Astrocyte (in vitro differentiated cells and primary cell): ENCODE data around the gene ZNF154.

Source experiments
- EZH2 ChIP-seq: IDR thresholded peaks from 2 replicates; pipeline ENCODE4 v1.6.1; 2012; ENCODE audit warnings: mild to moderate bottlenecking, low read length, inconsistent platforms; ENCODE audit not compliant: insufficient read depth
- TF ChIP-seq, protein P1 (sequence below): IDR thresholded peaks from 2 replicates; pipeline ENCODE4 v1.5.1; 2011; ENCODE audit warnings: low read depth, mild to moderate bottlenecking, inconsistent platforms, low read length, moderate library complexity; ENCODE audit not compliant: insufficient read depth

DNA sequence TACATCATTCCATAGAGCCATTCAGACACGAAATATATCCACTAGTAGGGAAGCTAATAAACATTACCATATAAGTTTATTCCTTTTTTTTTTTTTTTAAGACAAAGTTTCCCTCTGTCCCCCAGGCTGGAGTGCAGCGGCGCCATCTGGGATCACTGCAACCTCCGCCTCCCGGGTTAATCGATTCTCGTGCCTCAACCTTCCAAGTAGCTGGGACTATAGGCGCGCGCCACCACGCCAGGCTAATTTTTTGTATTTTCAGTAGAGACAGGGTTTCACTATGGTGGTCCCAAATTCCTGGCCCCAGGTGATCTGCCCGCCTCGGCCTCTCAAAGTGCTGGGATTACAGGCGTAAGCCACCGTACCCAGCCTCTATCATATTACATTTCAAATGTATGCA is 612 bp upstream of the ZNF154 start:
- TF ChIP-seq, protein P1, sequence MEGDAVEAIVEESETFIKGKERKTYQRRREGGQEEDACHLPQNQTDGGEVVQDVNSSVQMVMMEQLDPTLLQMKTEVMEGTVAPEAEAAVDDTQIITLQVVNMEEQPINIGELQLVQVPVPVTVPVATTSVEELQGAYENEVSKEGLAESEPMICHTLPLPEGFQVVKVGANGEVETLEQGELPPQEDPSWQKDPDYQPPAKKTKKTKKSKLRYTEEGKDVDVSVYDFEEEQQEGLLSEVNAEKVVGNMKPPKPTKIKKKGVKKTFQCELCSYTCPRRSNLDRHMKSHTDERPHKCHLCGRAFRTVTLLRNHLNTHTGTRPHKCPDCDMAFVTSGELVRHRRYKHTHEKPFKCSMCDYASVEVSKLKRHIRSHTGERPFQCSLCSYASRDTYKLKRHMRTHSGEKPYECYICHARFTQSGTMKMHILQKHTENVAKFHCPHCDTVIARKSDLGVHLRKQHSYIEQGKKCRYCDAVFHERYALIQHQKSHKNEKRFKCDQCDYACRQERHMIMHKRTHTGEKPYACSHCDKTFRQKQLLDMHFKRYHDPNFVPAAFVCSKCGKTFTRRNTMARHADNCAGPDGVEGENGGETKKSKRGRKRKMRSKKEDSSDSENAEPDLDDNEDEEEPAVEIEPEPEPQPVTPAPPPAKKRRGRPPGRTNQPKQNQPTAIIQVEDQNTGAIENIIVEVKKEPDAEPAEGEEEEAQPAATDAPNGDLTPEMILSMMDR = no peak
- TF ChIP-seq EZH2 = no peak
